GM23338 (cell line): Measurements from ENCODE around the gene LCP1. TPM values are rescaled to one million over a fixed set of nuclear protein-coding genes. Genes with fewer than 3 reads are reported as not detected.

Experiments
- ATAC-seq: fragments of 200-7000 bp; cut with Tn5 transposase; 3 replicates; pipeline ENCODE4 v1.9.1; 2020
- DNase-seq: peaks from one replicate; pipeline ENCODE4 v3.0.0-alpha.2; 2015; ENCODE audit warnings: low spot score
- H2AFZ ChIP-seq: fragments of 200-600 bp; sonication (generic); 2 replicates; pipeline ENCODE4 v1.8.0; 2016; ENCODE audit warnings: antibody characterized with exemption, mild to moderate bottlenecking, moderate library complexity
- H3F3A ChIP-seq: fragments of 200-600 bp; sonication (generic); replicated peaks from 2 replicates; pipeline ENCODE4 v1.8.0; 2017; ENCODE audit warnings: antibody characterized with exemption, mixed run types, low read depth
- H3K27ac ChIP-seq: fragments of 200-600 bp; sonication (generic); 2 replicates; pipeline ENCODE4 v1.6.1; 2016; ENCODE audit warnings: low read depth
- H3K27me3 ChIP-seq: fragments of 200-600 bp; sonication (generic); 2 replicates; pipeline ENCODE4 v1.8.0; 2016; ENCODE audit warnings: mild to moderate bottlenecking, mixed run types, moderate library complexity; ENCODE audit not compliant: insufficient read depth
- H3K36me3 ChIP-seq: fragments of 200-600 bp; sonication (generic); 2 replicates; pipeline ENCODE4 v1.8.0; 2016; ENCODE audit warnings: mild to moderate bottlenecking; ENCODE audit not compliant: insufficient read depth
- H3K4me1 ChIP-seq: fragments of 200-600 bp; sonication (generic); 2 replicates; pipeline ENCODE4 v1.8.0; 2016; ENCODE audit warnings: mild to moderate bottlenecking, moderate library complexity; ENCODE audit not compliant: insufficient read depth
- H3K4me2 ChIP-seq: fragments of 200-600 bp; sonication (generic); 2 replicates; pipeline ENCODE4 v1.7.1; 2017; ENCODE audit warnings: mixed run types
- H3K4me3 ChIP-seq: fragments of 200-600 bp; sonication (generic); 2 replicates; pipeline ENCODE4 v1.6.1; 2016; ENCODE audit warnings: mixed run types
- H3K79me2 ChIP-seq: fragments of 200-600 bp; sonication (generic); replicated peaks from 2 replicates; pipeline ENCODE4 v1.8.0; 2017; ENCODE audit warnings: mild to moderate bottlenecking; ENCODE audit not compliant: insufficient read depth
- H3K9me2 ChIP-seq: fragments of 200-600 bp; sonication (generic); 2 replicates; pipeline ENCODE4 v1.8.0; 2017; ENCODE audit not compliant: insufficient read depth
- H4K20me1 ChIP-seq: fragments of 200-600 bp; sonication (generic); replicated peaks from 2 replicates; pipeline ENCODE4 v1.8.0; 2017; ENCODE audit warnings: mild to moderate bottlenecking; ENCODE audit not compliant: insufficient read depth
- H3K27ac Mint-ChIP-seq: 2 replicates; pipeline ENCODE4 v1.8.0; 2020; ENCODE audit warnings: inconsistent platforms, mild to moderate bottlenecking, moderate library complexity, mixed read lengths
- H3K27me3 Mint-ChIP-seq: 3 replicates; pipeline ENCODE4 v1.8.0; 2022; ENCODE audit warnings: low read depth, mild to moderate bottlenecking, moderate library complexity, mixed read lengths, inconsistent platforms; ENCODE audit not compliant: insufficient read depth, poor library complexity
- H3K36me3 Mint-ChIP-seq: 3 replicates; pipeline ENCODE4 v1.8.0; 2021; ENCODE audit warnings: low read depth, mild to moderate bottlenecking, inconsistent platforms, moderate library complexity, mixed read lengths
- H3K4me1 Mint-ChIP-seq: 3 replicates; pipeline ENCODE4 v1.8.0; 2020; ENCODE audit warnings: mild to moderate bottlenecking, inconsistent platforms, mixed read lengths
- H3K4me3 Mint-ChIP-seq: 3 replicates; pipeline ENCODE4 v1.8.0; 2021; ENCODE audit warnings: moderate library complexity, mild to moderate bottlenecking, inconsistent platforms, mixed read lengths
- H3K9me3 Mint-ChIP-seq: 3 replicates; pipeline ENCODE4 v1.8.0; 2020; ENCODE audit warnings: moderate library complexity, mild to moderate bottlenecking, inconsistent platforms, mixed read lengths
- EZH2 ChIP-seq: fragments of 200-600 bp; sonication (generic); IDR thresholded peaks from one replicate; pipeline ENCODE4 v1.8.0; 2017; ENCODE audit warnings: antibody characterized with exemption, mild to moderate bottlenecking, low read depth; ENCODE audit not compliant: unreplicated experiment
- JUNB ChIP-seq: IDR thresholded peaks from one replicate; pipeline ENCODE4 v1.6.1; 2016; ENCODE audit warnings: antibody characterized with exemption; ENCODE audit not compliant: unreplicated experiment
- ZNF331 ChIP-seq: fragments of 250-450 bp; sonication (Bioruptor Pico); IDR thresholded peaks from 2 replicates; pipeline ENCODE4 v1.5.0; 2020; ENCODE audit warnings: low read depth, mild to moderate bottlenecking, moderate library complexity
- ZNF462 ChIP-seq: fragments of 250-450 bp; sonication (Bioruptor Pico); IDR thresholded peaks from 2 replicates; pipeline ENCODE4 v1.5.0; 2020; ENCODE audit warnings: mild to moderate bottlenecking, moderate library complexity
- polyA plus RNA-seq: library from polyadenylated mRNA; unstranded; fragments of >200 nt; fragmentation: Nextera tagmentation; extraction: Ambion mirVana; gene quantifications from 2 replicates; pipeline ENCODE4 v1.2.1, GENCODE V29; 2016
- total RNA-seq: library from RNA; depleted of rRNA; stranded (reverse); fragments of >200 nt; shearing (Covaris generic); gene quantifications from 2 replicates; pipeline ENCODE4 v1.2.3, GENCODE V29; 2014
- TF ChIP-seq, protein P1 (sequence below), 2 experiments: fragments of 200-600 bp in 1 of 2; sonication (generic) in 1 of 2; conservative IDR thresholded peaks; 2 replicates each; pipeline versions ENCODE4 v1.5.1 to v1.6.1; 2016 to 2017; ENCODE audit warnings: antibody characterized with exemption in 2 of 2, low read depth in 2 of 2, mild to moderate bottlenecking in 2 of 2, moderate library complexity in 1 of 2
- TF ChIP-seq, protein P2 (sequence below): IDR thresholded peaks from 2 replicates; pipeline ENCODE4 v1.6.1; 2016; ENCODE audit warnings: antibody characterized with exemption

The LCP1 gene
- total and polyA plus RNA-seq, 2 experiments from 2014 or later: 1.9 to 3.4 TPM

DNA sequence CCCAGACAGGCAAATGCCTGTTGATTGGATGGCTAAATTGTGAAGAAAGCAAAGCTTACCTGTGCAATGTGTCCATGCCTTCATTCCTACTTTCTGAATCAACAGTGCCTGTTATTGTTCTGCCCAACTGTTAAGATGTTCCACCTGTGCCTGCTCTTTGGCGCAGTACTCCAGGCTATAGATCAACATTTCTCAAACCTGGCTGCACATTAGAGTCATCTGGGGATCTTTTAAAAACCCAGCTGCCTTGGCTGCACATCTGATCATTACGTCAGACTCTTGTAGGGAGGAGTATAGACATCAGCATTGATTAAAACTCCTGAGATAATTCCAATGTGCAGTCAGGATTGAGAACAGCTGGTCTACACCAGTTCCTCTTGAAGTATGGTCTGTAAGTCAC lies 60.9 kb downstream of the LCP1 start (continued):
- TF ChIP-seq, protein P1, sequence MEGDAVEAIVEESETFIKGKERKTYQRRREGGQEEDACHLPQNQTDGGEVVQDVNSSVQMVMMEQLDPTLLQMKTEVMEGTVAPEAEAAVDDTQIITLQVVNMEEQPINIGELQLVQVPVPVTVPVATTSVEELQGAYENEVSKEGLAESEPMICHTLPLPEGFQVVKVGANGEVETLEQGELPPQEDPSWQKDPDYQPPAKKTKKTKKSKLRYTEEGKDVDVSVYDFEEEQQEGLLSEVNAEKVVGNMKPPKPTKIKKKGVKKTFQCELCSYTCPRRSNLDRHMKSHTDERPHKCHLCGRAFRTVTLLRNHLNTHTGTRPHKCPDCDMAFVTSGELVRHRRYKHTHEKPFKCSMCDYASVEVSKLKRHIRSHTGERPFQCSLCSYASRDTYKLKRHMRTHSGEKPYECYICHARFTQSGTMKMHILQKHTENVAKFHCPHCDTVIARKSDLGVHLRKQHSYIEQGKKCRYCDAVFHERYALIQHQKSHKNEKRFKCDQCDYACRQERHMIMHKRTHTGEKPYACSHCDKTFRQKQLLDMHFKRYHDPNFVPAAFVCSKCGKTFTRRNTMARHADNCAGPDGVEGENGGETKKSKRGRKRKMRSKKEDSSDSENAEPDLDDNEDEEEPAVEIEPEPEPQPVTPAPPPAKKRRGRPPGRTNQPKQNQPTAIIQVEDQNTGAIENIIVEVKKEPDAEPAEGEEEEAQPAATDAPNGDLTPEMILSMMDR (conservative IDR thresholded peaks at IDR 0.05; ENCODE audit: low read depth in 2 of 2): no peak
- no peak for TF ChIP-seq ZNF331 (CRISPR knock-in tag)
- TF ChIP-seq, protein P2, sequence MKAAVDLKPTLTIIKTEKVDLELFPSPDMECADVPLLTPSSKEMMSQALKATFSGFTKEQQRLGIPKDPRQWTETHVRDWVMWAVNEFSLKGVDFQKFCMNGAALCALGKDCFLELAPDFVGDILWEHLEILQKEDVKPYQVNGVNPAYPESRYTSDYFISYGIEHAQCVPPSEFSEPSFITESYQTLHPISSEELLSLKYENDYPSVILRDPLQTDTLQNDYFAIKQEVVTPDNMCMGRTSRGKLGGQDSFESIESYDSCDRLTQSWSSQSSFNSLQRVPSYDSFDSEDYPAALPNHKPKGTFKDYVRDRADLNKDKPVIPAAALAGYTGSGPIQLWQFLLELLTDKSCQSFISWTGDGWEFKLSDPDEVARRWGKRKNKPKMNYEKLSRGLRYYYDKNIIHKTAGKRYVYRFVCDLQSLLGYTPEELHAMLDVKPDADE: no peak
- no peak for TF ChIP-seq JUNB

DNA sequence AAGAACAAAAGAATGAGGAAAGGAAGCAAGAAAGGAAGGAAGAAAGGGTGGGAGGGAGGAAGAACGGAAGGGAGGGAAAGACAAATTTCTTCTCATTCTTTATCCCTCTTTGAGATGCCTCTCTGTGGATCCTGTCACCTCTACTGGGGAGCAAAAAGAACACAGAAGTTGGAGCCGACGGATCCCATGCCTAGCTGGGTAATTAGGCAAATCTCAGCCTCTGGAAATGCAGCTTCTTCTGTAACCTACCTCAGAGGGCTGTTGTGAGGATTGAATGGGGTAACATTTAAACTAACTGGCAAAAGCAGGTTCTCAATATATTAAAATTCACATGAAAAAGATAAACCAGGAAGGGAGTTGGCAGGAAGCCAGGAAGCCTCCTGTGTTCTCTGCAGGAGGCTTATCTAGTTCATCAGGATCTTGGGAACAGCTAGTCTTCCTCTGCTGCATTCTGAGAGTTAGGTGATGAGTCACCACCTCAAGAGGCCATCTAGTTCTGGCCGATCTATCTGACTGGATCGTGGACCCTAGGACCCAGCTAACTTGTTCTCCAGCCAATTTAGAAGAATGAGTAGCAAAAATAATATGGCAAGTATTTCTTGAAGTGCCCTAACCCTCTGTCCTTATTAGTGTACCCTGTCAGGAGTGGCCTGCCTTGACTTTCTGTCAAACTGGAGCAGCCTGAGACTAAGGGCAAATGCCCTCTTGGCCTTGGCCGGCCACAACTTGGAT lies 61.9 kb downstream of the LCP1 start:
- H3F3A ChIP-seq: no peaks in the 10 kb centered on the region
- ATAC-seq (peak; percentile 42; the same call in 2 of the 3 replicates), DNase-seq (no peak)
- no peak overlapping the region for H2AFZ ChIP-seq
- Mint-ChIP-seq H3K27me3 (peaks cover 3% of the 10 kb centered on the region), H3K9me3 (no peaks in the 10 kb centered on the region; the same call in 2 of the 3 replicates), H3K4me3 (no peak overlapping the region), H3K27ac (no peak overlapping the region; the same call in 1 of the 2 replicates), H3K4me1 (peaks cover 14% of the 10 kb centered on the region), H3K36me3 (no peaks in the 10 kb centered on the region)
- no peak overlapping the region for H3K4me3 ChIP-seq
- no peaks in the 10 kb centered on the region for H3K9me2 ChIP-seq
- H3K36me3 ChIP-seq: no peaks in the 10 kb centered on the region
- H3K4me2 ChIP-seq: no peak overlapping the region; the same call in 1 of the 2 replicates
- TF ChIP-seq ZNF462 (CRISPR knock-in tag) (peak; percentile 16; the same call in 1 of the 2 replicates), EZH2 (no peak)
- H3K4me1 ChIP-seq: peaks cover 8% of the 10 kb centered on the region; the same call in 1 of the 2 replicates
- no peak overlapping the region for H3K27ac ChIP-seq
- H3K79me2 ChIP-seq: no peaks in the 10 kb centered on the region
- H4K20me1 ChIP-seq: no peaks in the 10 kb centered on the region
- H3K27me3 ChIP-seq: no peaks in the 10 kb centered on the region
